Caco-2 (cell line): ENCODE measurements around the gene SIGLECL1. TPM values are rescaled to one million over a fixed set of nuclear protein-coding genes. Genes with fewer than 3 reads are reported as not detected.

ENCODE experiments used
- BruUV-seq: library from RNA; stranded (reverse); fragments of 400-500 nt; replicated peaks from 2 replicates; lab custom pipeline; 2021; lab: Mats Ljungman, UMichigan
- CTCF ChIA-PET: fragments of 300-600 bp; sonication (Branson Sonifier 250); formaldehyde crosslinking; loops from one replicate; lab custom pipeline; 2022; ENCODE audit warnings: antibody characterized with exemption; lab: Charles Lee
- POLR2A ChIA-PET: fragments of 300-600 bp; sonication (Branson Sonifier 250); formaldehyde crosslinking; loops from one replicate; lab custom pipeline; 2022; ENCODE audit warnings: antibody characterized with exemption; lab: Charles Lee
- DNase-seq, 2 experiments: peaks; one replicate each; pipeline versions ENCODE4 v3.0.0 to v3.0.0-alpha.2; 2020 to 2022
- H3K27me3 ChIP-seq: replicated peaks from 2 replicates; pipeline ENCODE4 v1.6.0; 2011; ENCODE audit warnings: low read length; ENCODE audit not compliant: control insufficient read depth, insufficient read depth
- H3K36me3 ChIP-seq: 2 replicates; pipeline ENCODE4 v1.5.1; 2011; ENCODE audit warnings: low read length; ENCODE audit not compliant: control insufficient read depth, insufficient read depth
- H3K4me1 ChIP-seq: fragments of 250-450 bp; sonication (Bioruptor Pico); 2 replicates; pipeline ENCODE4 v1.5.1; 2020; ENCODE audit warnings: mild to moderate bottlenecking
- H3K4me3 ChIP-seq: 2 replicates; pipeline ENCODE4 v1.5.1; 2011; ENCODE audit warnings: low read depth, mild to moderate bottlenecking, control low read depth, low read length
- H3K9me3 ChIP-seq: fragments of 250-450 bp; sonication (Bioruptor Pico); 2 replicates; pipeline ENCODE4 v1.5.1; 2020; ENCODE audit warnings: mild to moderate bottlenecking, moderate library complexity
- H3K27ac Mint-ChIP-seq: one replicate; pipeline ENCODE4 v1.8.0; 2022; ENCODE audit warnings: mixed read lengths; ENCODE audit not compliant: unreplicated experiment
- H3K27me3 Mint-ChIP-seq: one replicate; pipeline ENCODE4 v1.8.0; 2022; ENCODE audit warnings: mixed read lengths; ENCODE audit not compliant: insufficient read depth, unreplicated experiment
- H3K36me3 Mint-ChIP-seq: one replicate; pipeline ENCODE4 v1.8.0; 2022; ENCODE audit warnings: mild to moderate bottlenecking, mixed read lengths; ENCODE audit not compliant: insufficient read depth, unreplicated experiment
- H3K4me1 Mint-ChIP-seq: one replicate; pipeline ENCODE4 v1.8.0; 2022; ENCODE audit warnings: low read depth, mixed read lengths; ENCODE audit not compliant: unreplicated experiment
- H3K4me3 Mint-ChIP-seq: one replicate; pipeline ENCODE4 v1.8.0; 2022; ENCODE audit warnings: mild to moderate bottlenecking, moderate library complexity, mixed read lengths; ENCODE audit not compliant: unreplicated experiment
- H3K9me3 Mint-ChIP-seq: one replicate; pipeline ENCODE4 v1.8.0; 2022; ENCODE audit warnings: mixed read lengths; ENCODE audit not compliant: unreplicated experiment
- intact Hi-C: fragments of 100-400 bp; cut with micrococcal nuclease; formaldehyde crosslinking; loops from one replicate; pipeline ENCODE4 v1.10.0; 2022; ENCODE audit not compliant: unreplicated experiment
- total RNA-seq: library from RNA; stranded (reverse); gene quantifications from 2 replicates; pipeline ENCODE4 v1.2.3, GENCODE V29; 2022
- TF ChIP-seq, protein P1 (sequence below), 2 experiments: fragments of 200-600 bp in 1 of 2; IDR thresholded peaks; 1 replicate in 1 of 2; 2 replicates in 1 of 2; pipeline versions ENCODE4 v1.5.1 to v1.8.0; 2011 to 2022; ENCODE audit warnings: antibody characterized with exemption in 1 of 2, control low read depth in 1 of 2, inconsistent platforms in 1 of 2, low read depth in 1 of 2, low read length in 1 of 2, mild to moderate bottlenecking in 1 of 2, moderate library complexity in 1 of 2; ENCODE audit not compliant: insufficient read depth in 1 of 2, severe bottlenecking in 1 of 2, unreplicated experiment in 1 of 2

The SIGLECL1 gene
- total RNA-seq, 1 experiment from 2014 or later = not detected

- POLR2A ChIA-PET = no interaction called here
These were observed 50.4 kb downstream of the SIGLECL1 start for GRCh38 chr19:51301266-51301665.

GRCh38 chr19:51305479-51305878, 54.6 kb downstream of the SIGLECL1 start:
- intact Hi-C loops = no loop called here
- TF ChIP-seq, protein P1, sequence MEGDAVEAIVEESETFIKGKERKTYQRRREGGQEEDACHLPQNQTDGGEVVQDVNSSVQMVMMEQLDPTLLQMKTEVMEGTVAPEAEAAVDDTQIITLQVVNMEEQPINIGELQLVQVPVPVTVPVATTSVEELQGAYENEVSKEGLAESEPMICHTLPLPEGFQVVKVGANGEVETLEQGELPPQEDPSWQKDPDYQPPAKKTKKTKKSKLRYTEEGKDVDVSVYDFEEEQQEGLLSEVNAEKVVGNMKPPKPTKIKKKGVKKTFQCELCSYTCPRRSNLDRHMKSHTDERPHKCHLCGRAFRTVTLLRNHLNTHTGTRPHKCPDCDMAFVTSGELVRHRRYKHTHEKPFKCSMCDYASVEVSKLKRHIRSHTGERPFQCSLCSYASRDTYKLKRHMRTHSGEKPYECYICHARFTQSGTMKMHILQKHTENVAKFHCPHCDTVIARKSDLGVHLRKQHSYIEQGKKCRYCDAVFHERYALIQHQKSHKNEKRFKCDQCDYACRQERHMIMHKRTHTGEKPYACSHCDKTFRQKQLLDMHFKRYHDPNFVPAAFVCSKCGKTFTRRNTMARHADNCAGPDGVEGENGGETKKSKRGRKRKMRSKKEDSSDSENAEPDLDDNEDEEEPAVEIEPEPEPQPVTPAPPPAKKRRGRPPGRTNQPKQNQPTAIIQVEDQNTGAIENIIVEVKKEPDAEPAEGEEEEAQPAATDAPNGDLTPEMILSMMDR (IDR thresholded peaks at IDR 0.05; ENCODE audit: insufficient read depth in 1 of 2, low read depth in 1 of 2, low read length in 1 of 2, severe bottlenecking in 1 of 2, unreplicated experiment in 1 of 2) = no peak
- no peaks in the 10 kb centered on the region for H3K36me3 ChIP-seq
- Mint-ChIP-seq H3K36me3 (no peaks in the 10 kb centered on the region), H3K4me1 (no peaks in the 10 kb centered on the region), H3K27ac (no peak overlapping the region), H3K27me3 (peaks cover 4% of the 10 kb centered on the region), H3K4me3 (no peak overlapping the region), H3K9me3 (peaks cover 33% of the 10 kb centered on the region)
- BruUV-seq = no TSS peak
- no peak for DNase-seq
- no peaks in the 10 kb centered on the region for H3K27me3 ChIP-seq
- H3K4me1 ChIP-seq = no peaks in the 10 kb centered on the region
- H3K4me3 ChIP-seq = no peak overlapping the region
- POLR2A ChIA-PET = interaction anchor here (0.6 kb wide), 1 partner anchor 35 kb away, joined by 7 read pairs; no protein-coding TSS in a partner anchor
- H3K9me3 ChIP-seq = peaks cover 15% of the 10 kb centered on the region
- CTCF ChIA-PET = no interaction called here

More at GRCh38 chr19:51301266-51301665, 50.4 kb downstream of the SIGLECL1 start:
- Histone ChIP-seq H3K4me3 (no peak overlapping the region), H3K27me3 (no peaks in the 10 kb centered on the region), H3K36me3 (no peaks in the 10 kb centered on the region), H3K4me1 (no peaks in the 10 kb centered on the region), H3K9me3 (peaks cover 7% of the 10 kb centered on the region)
- Mint-ChIP-seq H3K4me1 (no peaks in the 10 kb centered on the region), H3K4me3 (no peak overlapping the region), H3K9me3 (peaks cover 10% of the 10 kb centered on the region), H3K36me3 (no peaks in the 10 kb centered on the region), H3K27ac (no peak overlapping the region), H3K27me3 (no peaks in the 10 kb centered on the region)
- TF ChIP-seq, protein P1 (IDR thresholded peaks at IDR 0.05; ENCODE audit: insufficient read depth in 1 of 2, low read depth in 1 of 2, low read length in 1 of 2, severe bottlenecking in 1 of 2, unreplicated experiment in 1 of 2) = no peak
- CTCF ChIA-PET = interaction anchor here (0.6 kb wide), 1 partner anchor 360 kb away, joined by 6 read pairs; no protein-coding TSS in a partner anchor
- BruUV-seq = no TSS peak
- intact Hi-C loops = no loop called here
- DNase-seq = no peak

DNA sequence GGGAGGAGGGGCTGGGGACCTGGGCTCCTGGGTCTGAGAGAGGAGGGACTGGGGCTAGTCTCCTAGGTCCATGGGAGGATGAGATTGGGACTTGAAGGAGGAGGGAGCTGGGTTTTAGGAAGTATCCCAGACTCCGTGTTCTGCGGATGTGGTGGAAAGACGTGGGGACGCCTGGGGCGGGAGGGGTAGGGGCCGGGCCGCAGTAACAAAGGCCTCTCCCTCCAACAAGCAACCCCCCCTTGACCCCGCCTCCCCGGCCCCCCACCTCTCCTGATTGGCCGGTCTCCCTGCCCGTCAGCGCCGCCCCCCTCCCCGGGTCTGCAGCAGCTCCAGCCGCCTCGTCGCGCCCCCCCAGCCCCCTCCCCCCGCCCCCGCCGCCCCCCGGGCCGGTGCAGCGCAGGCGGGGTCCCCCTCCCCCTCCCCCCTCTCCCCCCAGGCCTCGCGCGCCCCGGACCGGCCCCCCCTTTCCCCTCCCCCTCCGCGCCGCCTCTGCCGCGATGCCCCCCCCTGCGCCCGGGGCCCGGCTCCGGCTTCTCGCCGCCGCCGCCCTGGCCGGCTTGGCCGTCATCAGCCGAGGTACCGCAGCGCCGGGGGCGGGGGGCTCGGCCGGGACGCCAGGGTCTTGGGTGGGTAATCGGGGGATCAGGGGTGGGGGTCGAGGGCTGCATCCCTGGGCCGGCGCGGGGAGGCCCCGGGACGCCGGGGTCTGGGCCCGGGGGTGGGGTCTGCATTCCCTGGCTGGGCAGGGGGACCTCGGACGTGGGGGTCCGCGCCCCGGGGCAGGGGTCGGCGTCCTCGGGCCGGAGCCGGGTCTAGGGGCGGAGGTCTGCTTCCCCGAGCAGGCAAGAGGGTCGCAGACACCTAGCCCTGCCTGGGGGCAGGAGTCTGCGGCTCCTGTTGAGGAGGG, 60.7 kb downstream of the SIGLECL1 start, which contains the start of gene IGLON5:
TSS of gene IGLON5 (plus strand) at position 294 of the 907 bp plus-strand sequence. CDS start at position 498, 204 bp downstream.
- Mint-ChIP-seq H3K36me3 (no peaks in the 10 kb centered on the region), H3K27ac (no peak within 1 kb of the TSS), H3K27me3 (peaks cover 8% of the 10 kb centered on the region), H3K9me3 (peaks cover 35% of the 10 kb centered on the region), H3K4me3 (no peak within 1 kb of the TSS), H3K4me1 (no peaks in the 10 kb centered on the region)
- Histone ChIP-seq H3K36me3 (no peaks in the 10 kb centered on the region), H3K4me3 (no peak within 1 kb of the TSS), H3K9me3 (peaks cover 14% of the 10 kb centered on the region), H3K27me3 (no peaks in the 10 kb centered on the region), H3K4me1 (no peaks in the 10 kb centered on the region)
- CTCF ChIA-PET = no interaction called here
- no peak for DNase-seq
- POLR2A ChIA-PET = no interaction called here
- TF ChIP-seq, protein P1 (IDR thresholded peaks at IDR 0.05; ENCODE audit: insufficient read depth in 1 of 2, low read depth in 1 of 2, low read length in 1 of 2, severe bottlenecking in 1 of 2, unreplicated experiment in 1 of 2) = no peak
- intact Hi-C loops = no loop called here
- no TSS peak for BruUV-seq
